ENCODE measurements around the gene SOWAHD.
"Not testable (repeated sequence)": the region's sequence is repeated elsewhere in the genome, so short reads cannot be mapped to it uniquely, and the experiment has no call there.

Gene SOWAHD, protein sequence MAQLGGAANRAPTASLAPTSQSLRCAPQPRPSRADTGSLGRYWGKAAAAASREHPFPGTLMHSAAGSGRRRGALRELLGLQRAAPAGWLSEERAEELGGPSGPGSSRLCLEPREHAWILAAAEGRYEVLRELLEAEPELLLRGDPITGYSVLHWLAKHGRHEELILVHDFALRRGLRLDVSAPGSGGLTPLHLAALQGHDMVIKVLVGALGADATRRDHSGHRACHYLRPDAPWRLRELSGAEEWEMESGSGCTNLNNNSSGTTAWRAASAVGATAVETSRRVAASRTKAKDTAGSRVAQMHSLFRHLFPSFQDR

DNA sequence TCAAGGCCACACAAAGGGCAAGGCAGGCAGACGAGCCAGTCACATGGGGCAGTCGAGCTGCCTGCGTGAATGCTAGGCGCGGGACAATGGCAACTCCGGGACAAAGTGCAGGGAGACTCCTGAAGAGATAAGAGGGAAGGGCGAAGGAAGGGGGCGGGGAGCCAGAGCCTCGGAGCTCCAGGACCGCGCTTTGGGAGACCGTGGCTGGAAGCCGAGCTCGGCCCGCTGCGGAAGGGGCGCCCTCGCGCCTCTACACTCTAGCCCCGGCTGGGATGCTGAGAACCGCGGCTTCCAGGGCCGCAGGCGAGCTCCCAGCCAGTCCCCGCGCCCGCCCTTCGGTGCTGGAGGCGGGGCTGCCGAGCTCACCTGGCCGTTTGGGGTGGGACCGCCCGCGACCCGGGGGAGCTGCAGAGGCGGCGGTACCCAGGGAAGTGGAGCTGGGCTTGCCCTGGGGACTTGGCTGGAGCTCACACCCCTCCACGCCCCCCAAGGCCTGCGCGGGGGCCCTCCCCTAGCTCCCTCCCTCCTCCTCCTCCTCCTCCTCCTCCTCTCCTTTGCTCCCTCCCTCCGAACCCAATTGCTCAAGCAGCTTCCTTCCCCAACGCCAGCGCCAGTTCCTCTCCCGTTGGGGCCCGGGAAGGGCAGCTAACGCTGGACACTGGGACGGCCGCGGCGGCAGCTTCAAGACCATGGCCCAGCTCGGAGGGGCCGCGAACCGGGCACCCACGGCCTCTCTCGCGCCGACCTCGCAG, at the start of gene SOWAHD:
Gene SOWAHD, plus strand, starts transcription at position 610 of the 752 bp plus-strand sequence. Its CDS starts 80 bp downstream, at position 690.
- DNase-seq: no peak

DNA sequence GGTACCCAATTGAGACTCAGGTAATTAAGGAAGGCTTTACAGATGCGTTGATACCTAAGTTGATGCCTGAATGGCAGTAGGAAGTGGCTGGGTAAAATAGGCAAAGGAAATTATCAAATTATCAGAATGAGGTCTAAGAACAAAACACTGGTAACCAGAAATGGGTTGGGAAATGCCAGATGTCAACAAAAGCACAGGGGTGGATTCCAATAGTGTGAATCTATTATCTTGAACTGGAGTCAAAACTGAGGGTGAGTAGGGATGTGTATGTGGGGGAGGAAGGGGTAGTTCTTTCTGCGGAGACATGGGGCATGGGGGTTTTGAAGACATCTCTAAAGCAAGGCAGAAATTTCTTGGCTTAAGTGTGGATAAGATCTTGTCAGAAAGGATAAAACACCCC, 49.5 kb upstream of the SOWAHD start:
- no peak for DNase-seq

- DNase-seq: no peak
These were observed 48.8 kb upstream of the SOWAHD start for GRCh38 chrX:119709630-119710029.

DNA sequence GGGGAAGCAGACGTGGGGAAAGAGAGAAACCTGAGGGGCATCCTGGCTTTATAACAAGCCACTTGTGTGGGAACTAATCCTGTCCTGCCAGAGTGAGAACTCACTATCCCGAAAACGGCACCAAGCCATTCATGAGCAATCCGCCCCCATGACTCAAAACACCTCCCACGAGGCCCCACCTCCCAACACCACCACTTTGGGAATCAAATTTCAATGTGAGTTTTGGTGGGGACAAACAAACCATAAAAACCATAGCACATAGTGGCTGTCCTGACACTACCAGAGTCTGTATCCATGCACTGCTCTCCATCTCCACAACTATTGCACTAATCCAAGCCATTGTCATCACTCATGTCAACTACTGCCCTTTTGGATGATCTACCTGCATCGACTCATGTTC, 36.9 kb upstream of the SOWAHD start:
- no peak for DNase-seq

DNA sequence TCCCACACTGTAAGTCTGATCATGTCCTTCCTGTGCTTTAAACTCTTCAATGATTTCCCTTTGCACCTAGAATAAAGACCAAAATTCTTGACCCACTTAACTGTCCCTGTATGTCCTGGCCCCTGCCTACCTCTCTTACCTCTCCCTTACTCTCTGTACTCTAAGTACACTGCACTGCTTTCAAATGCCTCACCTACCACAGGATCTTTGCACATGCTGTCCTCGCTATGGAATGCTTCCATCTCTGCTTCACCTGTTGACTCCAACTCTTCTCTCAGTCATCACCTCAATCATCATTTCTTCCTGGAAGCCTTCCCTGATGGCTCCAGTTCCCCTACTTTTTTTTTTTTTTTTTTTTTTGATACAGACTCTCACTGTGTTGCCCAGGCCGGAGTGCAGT, 36.5 kb upstream of the SOWAHD start:
- no peak for DNase-seq

GRCh38 chrX:119726900-119727555, 31.4 kb upstream of the SOWAHD start:
- no peak for DNase-seq

DNA sequence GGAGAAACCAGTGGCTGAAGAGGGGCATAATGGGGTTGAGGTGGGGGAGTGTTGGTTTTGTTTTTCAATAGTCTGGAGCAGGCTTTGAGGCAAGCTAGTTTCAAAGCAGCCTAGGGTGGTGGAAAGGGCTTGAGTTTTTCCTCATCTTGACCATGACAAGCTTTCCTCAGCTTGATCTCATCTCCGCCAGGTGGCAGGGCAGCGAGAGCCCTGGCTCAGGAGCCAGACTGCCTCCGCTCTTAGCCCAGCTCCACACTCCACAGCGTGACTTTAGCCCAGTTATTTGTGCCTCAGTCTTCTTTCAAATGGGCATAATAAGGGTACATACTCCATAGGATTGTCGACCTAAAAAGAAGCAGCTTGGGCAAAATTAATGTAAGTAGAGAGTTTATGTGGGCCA, 29.9 kb upstream of the SOWAHD start:
- peak; percentile 1 to 47 for DNase-seq

DNA sequence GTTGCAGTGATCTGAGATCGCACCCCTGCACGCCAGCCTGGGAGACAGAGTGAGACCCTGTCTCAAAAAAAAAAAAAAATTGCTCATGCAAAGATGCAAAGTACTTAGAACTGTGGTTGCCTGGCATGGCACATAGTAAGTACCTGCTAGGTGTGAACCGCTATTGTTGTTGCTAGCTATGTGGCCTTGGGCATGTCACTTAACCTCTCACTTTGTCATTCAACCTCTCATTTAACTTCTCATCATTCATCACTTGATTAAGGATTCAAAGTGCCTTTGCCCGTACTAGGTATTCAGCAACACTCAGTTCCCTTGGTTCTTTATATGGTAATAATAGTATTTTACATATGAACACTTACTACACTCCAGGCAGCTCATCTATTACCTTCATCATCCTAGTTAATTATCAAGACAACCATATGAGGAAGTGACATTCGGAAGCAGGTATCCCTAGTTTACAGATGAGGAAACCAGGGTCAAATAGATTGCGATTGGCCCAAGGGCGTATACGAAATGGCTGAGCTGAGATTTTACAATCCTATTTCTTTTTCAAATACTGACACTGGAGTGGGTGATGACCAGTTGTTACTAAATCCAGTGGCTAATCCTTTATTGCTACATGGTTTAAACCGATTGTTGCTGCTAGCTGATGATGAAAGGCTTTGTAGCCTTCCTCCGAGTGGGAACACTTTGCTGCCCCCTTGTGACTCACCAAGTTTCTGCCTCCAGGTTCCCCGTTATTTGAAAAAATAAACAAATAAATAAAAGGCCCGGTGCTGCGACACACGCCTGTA, 28.8 kb upstream of the SOWAHD start:
- peak; percentile 15 to 26 for DNase-seq

- DNase-seq: peak; percentile 6 to 16
These were observed 23.5 kb upstream of the SOWAHD start for GRCh38 chrX:119734897-119735339.

DNA sequence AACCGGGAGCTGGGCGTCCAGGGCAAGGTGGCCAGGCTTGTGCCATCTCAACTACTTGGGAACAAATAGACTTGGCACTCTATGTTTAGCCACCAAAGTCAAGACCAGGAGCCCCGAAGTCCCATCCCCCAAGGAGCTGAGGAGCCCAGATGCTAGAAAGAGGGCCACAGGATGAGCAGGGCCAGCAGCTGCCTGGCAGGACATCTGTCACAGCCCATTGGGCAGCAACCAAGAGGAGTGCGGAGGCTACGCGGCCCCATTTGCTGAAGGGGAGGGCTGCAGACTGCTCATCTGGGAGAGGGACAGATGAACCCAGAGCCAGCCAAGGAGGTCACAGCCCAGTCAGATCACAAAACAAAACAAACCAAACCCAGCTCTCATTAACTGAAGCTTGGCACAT, 22.9 kb upstream of the SOWAHD start:
- DNase-seq: peak in 1 of 2 experiments; percentile 1

DNA sequence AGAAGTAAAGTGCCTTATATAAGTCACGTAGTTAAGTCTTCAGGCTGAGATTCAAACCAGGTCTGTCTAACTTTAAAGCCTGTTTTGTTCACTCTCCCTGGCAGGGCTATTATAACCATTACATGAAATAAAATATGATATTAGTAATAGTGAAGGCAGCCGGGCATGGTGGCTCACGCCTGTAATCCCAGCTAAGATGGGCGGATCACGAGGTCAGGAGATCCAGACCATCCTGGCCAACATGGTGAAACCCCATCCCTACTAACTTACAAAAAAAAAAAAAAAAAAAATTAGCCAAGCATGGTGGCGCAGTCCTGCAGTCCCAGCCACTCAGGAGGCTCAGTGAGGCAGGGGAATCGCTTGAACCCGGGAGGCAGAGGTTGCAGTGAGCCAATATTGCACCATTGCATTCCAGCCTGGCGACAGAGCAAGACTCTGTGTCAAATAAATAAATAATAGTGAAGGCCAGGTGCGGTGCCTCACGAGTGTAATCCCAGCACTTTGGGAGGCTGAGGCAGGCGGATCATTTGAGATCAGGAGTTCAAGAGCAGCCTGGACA, 22.1 kb upstream of the SOWAHD start:
- DNase-seq: no peak

DNA sequence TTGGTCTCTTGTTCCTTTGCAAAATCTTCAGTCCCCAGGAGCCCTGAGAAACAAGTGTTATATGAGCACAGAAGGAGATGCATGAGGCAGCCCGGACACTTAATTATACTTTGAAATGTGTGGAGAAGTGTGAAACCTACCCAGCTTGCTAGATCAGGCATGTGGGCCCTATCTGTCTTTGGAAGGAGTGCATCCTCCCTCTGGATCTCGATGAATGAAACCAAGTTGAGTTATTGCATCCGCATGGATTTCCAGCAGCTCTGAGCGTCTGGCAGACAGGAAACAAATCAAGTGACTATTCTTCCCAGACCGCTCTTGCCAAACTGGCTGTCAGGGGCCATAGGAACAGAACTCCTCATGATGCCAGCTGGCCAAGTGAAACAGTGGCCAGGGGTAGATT, 19.6 kb upstream of the SOWAHD start:
- DNase-seq: no peak

- no peak for DNase-seq
These were observed 13.0 kb upstream of the SOWAHD start for GRCh38 chrX:119745283-119745848.

DNA sequence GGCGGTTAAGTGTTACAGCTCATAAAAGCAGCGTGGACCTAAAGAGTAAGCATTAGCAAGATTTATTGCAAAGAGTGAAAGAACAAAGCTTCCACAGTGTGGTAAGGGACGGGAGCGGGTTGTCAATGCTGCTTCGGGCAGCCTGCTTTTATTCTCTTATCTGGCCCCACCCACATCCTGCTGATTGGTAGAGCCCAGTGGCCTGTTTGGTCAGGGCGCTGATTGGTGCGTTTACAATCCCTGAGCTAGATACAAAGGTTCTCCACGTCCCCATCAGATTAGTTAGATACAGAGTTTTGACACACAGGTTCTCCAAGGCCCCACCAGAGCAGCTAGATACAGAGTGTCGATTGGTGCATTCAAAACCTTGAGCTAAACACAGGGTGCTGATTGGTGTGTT, 8.3 kb upstream of the SOWAHD start:
- DNase-seq: not testable (repeated sequence)

GRCh38 chrX:119750751-119751150, 7.6 kb upstream of the SOWAHD start:
- DNase-seq: not testable (repeated sequence)

DNA sequence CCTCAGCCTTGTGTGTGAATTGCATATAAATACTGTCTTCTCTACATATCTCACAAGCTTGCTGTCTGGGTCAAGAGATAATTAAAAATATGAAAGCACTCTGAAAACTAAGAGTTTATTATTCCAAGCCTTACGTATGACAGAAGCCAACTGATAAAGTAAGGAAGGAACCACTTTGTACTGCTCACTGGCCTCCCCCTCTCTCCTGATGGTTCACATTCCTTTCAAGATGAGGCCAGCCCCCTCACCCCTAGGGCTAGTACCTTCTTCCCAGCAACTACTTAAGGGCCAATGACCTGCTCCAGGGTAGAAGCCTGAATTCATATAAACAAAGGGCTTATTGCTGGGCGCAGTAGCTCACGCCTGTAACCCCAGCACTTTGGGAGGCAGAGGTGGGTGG, 5.4 kb upstream of the SOWAHD start:
- no peak for DNase-seq

- DNase-seq: peak; percentile 31
These were observed 4.6 kb upstream of the SOWAHD start for GRCh38 chrX:119753639-119754257.

DNA sequence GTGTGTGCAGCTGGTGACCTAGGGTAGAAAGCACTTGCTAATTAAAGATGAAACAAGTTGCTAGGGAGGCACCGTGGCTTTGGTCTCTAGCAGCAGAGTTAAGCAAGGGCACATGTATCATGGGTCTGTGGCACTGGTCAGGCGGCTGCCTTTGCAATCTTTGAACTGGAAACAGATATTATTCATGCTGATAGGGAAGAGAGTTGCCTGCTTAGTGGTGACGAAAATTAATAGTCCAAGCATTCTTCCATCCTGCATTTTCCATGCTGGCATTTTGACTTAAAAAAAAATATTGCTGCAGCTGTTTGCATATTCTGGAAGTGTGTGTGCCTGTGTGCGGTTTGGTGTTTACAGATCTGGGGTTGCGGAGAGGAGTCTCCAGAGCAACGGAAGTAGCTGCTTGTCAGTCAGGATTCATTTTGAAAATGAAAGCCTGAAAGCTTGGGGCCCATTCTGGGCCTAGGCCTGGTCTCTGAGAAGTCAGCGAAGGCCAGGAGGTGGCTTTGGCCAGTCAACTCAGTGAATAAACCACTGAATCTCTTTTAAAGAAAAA, 2.3 kb upstream of the SOWAHD start:
- no peak for DNase-seq

- DNase-seq: no peak
These were observed 1.3 kb upstream of the SOWAHD start for GRCh38 chrX:119756926-119757635.

- DNase-seq: no peak
These were observed 776 bp upstream of the SOWAHD start for GRCh38 chrX:119757646-119757978.

- DNase-seq: no peak
These were observed 401 bp downstream of the SOWAHD start for GRCh38 chrX:119758731-119759247.

Data from SHP77 (cell line).